Ectodermal cell (in vitro differentiated cells): ENCODE results near the gene SLC25A21.
"Not testable (repeated sequence)": the region's sequence is repeated elsewhere in the genome, so short reads cannot be mapped to it uniquely, and the experiment has no call there.

ENCODE experiments used
- H3K27ac ChIP-seq: 2 replicates; pipeline ENCODE4 v1.7.0; 2013; ENCODE audit warnings: mild to moderate bottlenecking, low read depth, low read length; ENCODE audit not compliant: insufficient read depth, poor library complexity, severe bottlenecking
- H3K27me3 ChIP-seq: 2 replicates; pipeline ENCODE4 v1.7.0; 2013; ENCODE audit warnings: mild to moderate bottlenecking, low read length; ENCODE audit not compliant: insufficient read depth, control insufficient read depth, poor library complexity, severe bottlenecking
- H3K36me3 ChIP-seq: one replicate; pipeline ENCODE4 v1.7.0; 2013; ENCODE audit warnings: low read length; ENCODE audit not compliant: control insufficient read depth, insufficient read depth
- H3K4me1 ChIP-seq: one replicate; pipeline ENCODE4 v1.7.0; 2013; ENCODE audit warnings: low read length; ENCODE audit not compliant: control insufficient read depth, insufficient read depth
- H3K4me3 ChIP-seq: 2 replicates; pipeline ENCODE4 v1.7.0; 2013; ENCODE audit warnings: low read depth, low read length, control low read depth; ENCODE audit not compliant: insufficient read depth
- H3K9me3 ChIP-seq: 2 replicates; pipeline ENCODE4 v1.7.0; 2013; ENCODE audit warnings: mild to moderate bottlenecking, low read length, moderate library complexity; ENCODE audit not compliant: control insufficient read depth
- WGBS, 2 experiments: methylation state at CpG; one replicate each; pipeline ENCODE4 v1.1.7; 2013; ENCODE audit warnings: missing lambda C conversion rate in 2 of 2; 5-methylcytosine and 5-hydroxymethylcytosine counted together

Gene SLC25A21

DNA sequence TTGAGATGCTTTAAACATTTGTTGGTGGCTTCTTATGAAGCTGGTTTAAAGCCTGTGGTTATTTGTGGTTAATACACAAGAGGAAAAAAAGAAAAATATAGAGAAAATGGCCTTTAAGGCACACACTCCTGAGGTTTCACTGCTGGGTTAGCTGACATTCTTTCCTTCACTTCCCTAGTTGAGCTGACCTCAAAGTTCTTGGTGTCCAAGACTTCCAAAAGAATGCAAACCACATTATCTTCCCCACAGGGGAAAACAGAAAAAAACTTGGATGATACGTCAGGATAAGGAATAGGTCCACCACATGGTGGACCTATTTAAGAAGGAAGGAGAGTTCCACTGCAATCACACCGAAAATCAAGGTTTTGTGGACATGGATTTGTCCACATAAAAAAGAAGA is 94.3 kb downstream of the SLC25A21 start:
- H3K27ac ChIP-seq, result no peak overlapping the region
- H3K4me1 ChIP-seq, result no peaks in the 10 kb centered on the region
- no peaks in the 10 kb centered on the region for H3K27me3 ChIP-seq
- no peaks in the 10 kb centered on the region for H3K36me3 ChIP-seq
- no peak overlapping the region for H3K4me3 ChIP-seq
- 90 to 94% methylated on average over 2 of the region's 2 CpGs for WGBS, 2 experiments
- no peaks in the 10 kb centered on the region for H3K9me3 ChIP-seq

DNA sequence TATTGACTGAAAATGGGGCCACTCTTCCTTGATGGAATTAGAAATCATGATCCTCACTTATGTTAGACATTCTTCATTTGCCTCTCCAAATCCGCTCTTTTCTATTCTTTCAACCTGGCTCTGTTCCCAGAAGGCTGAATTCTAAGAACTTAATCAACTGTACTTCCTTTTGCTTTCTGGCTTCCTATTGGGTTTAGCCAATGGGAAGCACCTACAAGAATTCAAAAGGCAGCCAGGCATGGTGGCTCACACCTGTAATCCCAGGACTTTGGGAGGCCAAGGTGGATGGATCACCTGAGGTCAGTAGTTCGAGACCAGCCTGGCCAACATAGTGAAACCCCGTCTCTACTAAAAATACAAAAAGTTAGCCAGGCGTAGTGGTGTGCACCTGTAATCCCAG is 98.1 kb downstream of the SLC25A21 start:
- H3K4me3 ChIP-seq, H3K36me3 ChIP-seq, H3K27me3 ChIP-seq, H3K9me3 ChIP-seq, H3K27ac ChIP-seq, H3K4me1 ChIP-seq: not testable (repeated sequence)
- WGBS, 2 experiments, result 91 to 93% methylated on average over 4 of the region's 4 CpGs

DNA sequence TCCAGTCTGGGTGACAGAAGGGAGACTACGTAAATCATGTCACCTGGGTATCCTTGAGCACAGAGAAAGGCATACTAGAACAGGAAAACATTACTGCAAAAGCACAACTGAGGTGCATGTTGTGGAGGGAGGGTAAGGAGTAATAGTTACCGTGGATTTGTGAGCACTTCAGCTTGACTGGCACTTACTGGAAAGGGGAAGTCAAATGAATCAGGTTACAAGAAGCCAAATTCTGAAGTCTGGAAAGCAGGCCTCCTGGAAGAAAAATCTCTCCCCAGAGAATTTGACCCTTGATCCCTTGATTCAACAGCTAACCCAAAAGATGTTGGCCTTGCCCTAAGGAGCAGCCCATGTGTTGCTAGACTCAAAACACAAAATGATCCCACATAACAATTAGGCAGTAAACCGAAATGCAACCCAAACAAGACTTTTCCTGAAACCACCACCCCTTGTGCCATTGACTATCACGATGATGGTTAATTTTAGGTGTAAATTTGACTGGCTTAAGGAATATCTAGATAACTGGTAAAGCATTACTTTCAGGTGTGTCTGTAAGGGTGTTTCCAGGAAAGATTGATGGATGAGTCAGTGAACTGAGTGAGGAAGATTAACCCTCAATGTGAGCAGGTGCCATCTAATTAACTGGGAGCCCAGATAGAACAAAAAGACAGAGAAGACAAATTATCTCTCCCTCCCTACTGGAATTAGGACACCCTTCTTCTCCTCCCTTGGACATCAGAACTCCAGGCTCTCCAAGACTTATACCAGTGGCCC is 108.8 kb downstream of the SLC25A21 start:
- H3K36me3 ChIP-seq, result no peaks in the 10 kb centered on the region
- H3K27me3 ChIP-seq, result no peaks in the 10 kb centered on the region
- H3K4me1 ChIP-seq, result no peaks in the 10 kb centered on the region
- 94 to 96% methylated on average over 3 to 4 of the region's 4 CpGs for WGBS, 2 experiments
- no peak overlapping the region for H3K4me3 ChIP-seq
- no peak overlapping the region for H3K27ac ChIP-seq
- no peaks in the 10 kb centered on the region for H3K9me3 ChIP-seq

- Histone ChIP-seq H3K9me3 (no peaks in the 10 kb centered on the region), H3K36me3 (no peaks in the 10 kb centered on the region), H3K27me3 (no peaks in the 10 kb centered on the region), H3K27ac (no peak overlapping the region), H3K4me3 (no peak overlapping the region), H3K4me1 (no peaks in the 10 kb centered on the region)
- 94 to 98% methylated on average over 4 of the region's 4 CpGs for WGBS, 2 experiments
These were observed 110.1 kb downstream of the SLC25A21 start for GRCh38 chr14:37062191-37062803.

DNA sequence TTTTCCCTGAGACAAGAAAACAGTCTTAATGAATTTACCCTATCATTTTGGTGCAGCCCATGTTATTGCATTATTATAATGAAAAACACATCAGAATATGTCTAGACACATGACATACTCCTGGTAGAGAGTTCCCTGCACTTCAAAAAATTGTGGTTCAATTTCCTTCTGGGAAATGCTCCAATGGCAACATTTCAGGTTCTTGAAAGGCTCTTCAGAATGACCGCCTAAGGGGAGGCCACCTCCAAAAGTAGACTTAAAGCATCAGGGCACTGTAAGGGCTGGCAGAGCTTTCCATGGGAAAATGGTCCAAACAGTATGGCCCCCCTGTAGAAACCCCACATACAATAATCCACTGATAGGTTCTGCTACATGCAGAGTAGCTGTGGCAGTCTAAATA is 110.7 kb downstream of the SLC25A21 start:
- 90 to 92% methylated on average over 1 of the region's 1 CpG for WGBS, 2 experiments
- Histone ChIP-seq H3K27ac (no peak overlapping the region), H3K36me3 (no peaks in the 10 kb centered on the region), H3K4me3 (no peak overlapping the region), H3K9me3 (no peaks in the 10 kb centered on the region), H3K27me3 (no peaks in the 10 kb centered on the region), H3K4me1 (no peaks in the 10 kb centered on the region)

- no peaks in the 10 kb centered on the region for H3K27me3 ChIP-seq
- no peaks in the 10 kb centered on the region for H3K36me3 ChIP-seq
- H3K27ac ChIP-seq, result no peak overlapping the region
- no peaks in the 10 kb centered on the region for H3K4me1 ChIP-seq
- 78 to 80% methylated on average over 3 of the region's 3 CpGs for WGBS, 2 experiments
- no peaks in the 10 kb centered on the region for H3K9me3 ChIP-seq
- H3K4me3 ChIP-seq, result no peak overlapping the region
These were observed 111.7 kb downstream of the SLC25A21 start for GRCh38 chr14:37060496-37061260.

DNA sequence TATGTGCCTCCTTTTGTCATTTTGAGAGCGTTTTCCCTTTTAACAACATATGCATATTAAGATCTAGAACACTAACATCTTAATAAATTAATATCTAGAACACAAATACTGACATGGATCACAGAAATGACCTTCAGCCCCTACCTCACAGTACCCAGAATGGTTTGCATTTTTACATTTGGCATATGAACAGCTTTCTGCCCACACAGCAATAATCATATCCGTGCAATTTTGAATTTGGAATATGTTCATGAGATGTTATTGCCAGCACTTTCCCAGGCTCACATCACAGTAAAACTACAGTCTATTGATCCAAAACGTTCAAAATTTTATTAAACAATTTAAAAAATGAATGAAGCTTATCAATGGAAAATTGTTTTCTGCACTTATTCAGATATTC is 114.6 kb downstream of the SLC25A21 start:
- H3K9me3 ChIP-seq, result no peaks in the 10 kb centered on the region
- 93 to 100% methylated on average over 1 to 2 of the region's 3 CpGs for WGBS, 2 experiments
- H3K36me3 ChIP-seq, result no peaks in the 10 kb centered on the region
- no peak overlapping the region for H3K4me3 ChIP-seq
- H3K27me3 ChIP-seq, result no peaks in the 10 kb centered on the region
- no peaks in the 10 kb centered on the region for H3K4me1 ChIP-seq
- no peak overlapping the region for H3K27ac ChIP-seq

GRCh38 chr14:37056473-37056872 is 115.9 kb downstream of the SLC25A21 start:
- Histone ChIP-seq H3K4me3 (no peak overlapping the region), H3K36me3 (no peaks in the 10 kb centered on the region), H3K27me3 (no peaks in the 10 kb centered on the region), H3K27ac (no peak overlapping the region), H3K9me3 (no peaks in the 10 kb centered on the region), H3K4me1 (no peaks in the 10 kb centered on the region)
- WGBS, 2 experiments, result 65 to 79% methylated on average over 3 of the region's 3 CpGs

- Histone ChIP-seq H3K27ac (no peak overlapping the region), H3K36me3 (no peaks in the 10 kb centered on the region), H3K27me3 (no peaks in the 10 kb centered on the region), H3K4me3 (no peak overlapping the region), H3K4me1 (no peaks in the 10 kb centered on the region), H3K9me3 (no peaks in the 10 kb centered on the region)
- 88 to 100% methylated on average over 2 of the region's 2 CpGs for WGBS, 2 experiments
These were observed 117.5 kb downstream of the SLC25A21 start for GRCh38 chr14:37054869-37055268.

GRCh38 chr14:37054144-37054543 is 118.3 kb downstream of the SLC25A21 start:
- H3K27me3 ChIP-seq, result no peaks in the 10 kb centered on the region
- no peaks in the 10 kb centered on the region for H3K9me3 ChIP-seq
- no peak overlapping the region for H3K27ac ChIP-seq
- H3K36me3 ChIP-seq, result no peaks in the 10 kb centered on the region
- H3K4me3 ChIP-seq, result no peak overlapping the region
- H3K4me1 ChIP-seq, result no peaks in the 10 kb centered on the region
